Activated CD4-positive, alpha-beta T cell treated with anti-CD3 and anti-CD28 coated beads for 48 hours (primary cell): Measurements from ENCODE around the gene F7.
"Not testable (repeated sequence)": the region's sequence is repeated elsewhere in the genome, so short reads cannot be mapped to it uniquely, and the experiment has no call there.

Experiments
- DNase-seq: peaks from one replicate; pipeline ENCODE4 v3.0.0-alpha.2; 2020

F7 gene

GRCh38 chr13:113105032-113105920, at the start of gene F7:
F7 (plus strand) TSS chr13:113105791; CDS start chr13:113105842, 51 bp downstream.
- no peak for DNase-seq

GRCh38 chr13:113057084-113057483, 48.5 kb upstream of the F7 start:
- no peak for DNase-seq

GRCh38 chr13:113057559-113057958, 48.0 kb upstream of the F7 start:
- DNase-seq, result not testable (repeated sequence)

GRCh38 chr13:113058129-113058987, 47.2 kb upstream of the F7 start:
- no peak for DNase-seq

- DNase-seq, result no peak
These were observed 46.4 kb upstream of the F7 start for GRCh38 chr13:113058988-113059850.

- DNase-seq, result no peak
These were observed 45.7 kb upstream of the F7 start for GRCh38 chr13:113059891-113060290.

GRCh38 chr13:113060557-113061270, 44.9 kb upstream of the F7 start:
- no peak for DNase-seq

GRCh38 chr13:113061271-113061625, 44.3 kb upstream of the F7 start:
- no peak for DNase-seq

GRCh38 chr13:113061796-113062425, 43.7 kb upstream of the F7 start:
- DNase-seq, result no peak

- DNase-seq, result no peak
These were observed 42.9 kb upstream of the F7 start for GRCh38 chr13:113062691-113063090.

GRCh38 chr13:113063091-113063491, 42.5 kb upstream of the F7 start:
- DNase-seq, result no peak

GRCh38 chr13:113064000-113064533, 41.5 kb upstream of the F7 start:
- no peak for DNase-seq

- DNase-seq, result no peak
These were observed 40.8 kb upstream of the F7 start for GRCh38 chr13:113064534-113065405.

- no peak for DNase-seq
These were observed 40.0 kb upstream of the F7 start for GRCh38 chr13:113065406-113066141.

- no peak for DNase-seq
These were observed 39.5 kb upstream of the F7 start for GRCh38 chr13:113066142-113066455.

- DNase-seq, result no peak
These were observed 38.8 kb upstream of the F7 start for GRCh38 chr13:113066746-113067145.

- DNase-seq, result no peak
These were observed 35.5 kb upstream of the F7 start for GRCh38 chr13:113069861-113070805.

- no peak for DNase-seq
These were observed 34.7 kb upstream of the F7 start for GRCh38 chr13:113070855-113071254.

GRCh38 chr13:113072376-113072775, 33.2 kb upstream of the F7 start:
- DNase-seq, result no peak
